Head of caudate nucleus (tissue), 42 donors: Measurements from ENCODE around the gene ERP29.
"Not testable (repeated sequence)": the region's sequence is repeated elsewhere in the genome, so short reads cannot be mapped to it uniquely, and the experiment has no call there.

Experiments used
- DNase-seq, 42 donors: peaks; one replicate each; pipeline versions ENCODE4 v3.0.0 to v3.0.0-alpha.2; 2020 to 2021; ENCODE audit warnings: mixed read lengths in 7 of 42
- intact Hi-C: fragments of 100-400 bp; cut with DNase I; formaldehyde crosslinking; loops from one replicate; pipeline ENCODE4 v1.15.0; 2022

ERP29 gene

GRCh38 chr12:112012775-112013600, at the start of gene ERP29, which contains the start of gene TMEM116:
ERP29 (plus strand) TSS chr12:112013426; CDS start chr12:112013466, 40 bp downstream.
TMEM116 (minus strand) TSS chr12:112013165; CDS start chr12:112005270, 7,895 bp downstream.
- intact Hi-C loops = loop anchor here (5.0 to 10.0 kb wide), 3 partner anchors 92 to 369 kb away; partner anchors contain the start of genes HECTD4, MAPKAPK5 and NAA25
- DNase-seq = peak; percentile 98 to 100 (median 99)

GRCh38 chr12:111964935-111965334, 48.3 kb upstream of the ERP29 start:
- intact Hi-C loops = no loop called here

GRCh38 chr12:111971800-111972199, 41.4 kb upstream of the ERP29 start:
- DNase-seq = no peak
- intact Hi-C loops = no loop called here

More at GRCh38 chr12:111964935-111965334, 48.3 kb upstream of the ERP29 start:
- no peak for DNase-seq

DNA sequence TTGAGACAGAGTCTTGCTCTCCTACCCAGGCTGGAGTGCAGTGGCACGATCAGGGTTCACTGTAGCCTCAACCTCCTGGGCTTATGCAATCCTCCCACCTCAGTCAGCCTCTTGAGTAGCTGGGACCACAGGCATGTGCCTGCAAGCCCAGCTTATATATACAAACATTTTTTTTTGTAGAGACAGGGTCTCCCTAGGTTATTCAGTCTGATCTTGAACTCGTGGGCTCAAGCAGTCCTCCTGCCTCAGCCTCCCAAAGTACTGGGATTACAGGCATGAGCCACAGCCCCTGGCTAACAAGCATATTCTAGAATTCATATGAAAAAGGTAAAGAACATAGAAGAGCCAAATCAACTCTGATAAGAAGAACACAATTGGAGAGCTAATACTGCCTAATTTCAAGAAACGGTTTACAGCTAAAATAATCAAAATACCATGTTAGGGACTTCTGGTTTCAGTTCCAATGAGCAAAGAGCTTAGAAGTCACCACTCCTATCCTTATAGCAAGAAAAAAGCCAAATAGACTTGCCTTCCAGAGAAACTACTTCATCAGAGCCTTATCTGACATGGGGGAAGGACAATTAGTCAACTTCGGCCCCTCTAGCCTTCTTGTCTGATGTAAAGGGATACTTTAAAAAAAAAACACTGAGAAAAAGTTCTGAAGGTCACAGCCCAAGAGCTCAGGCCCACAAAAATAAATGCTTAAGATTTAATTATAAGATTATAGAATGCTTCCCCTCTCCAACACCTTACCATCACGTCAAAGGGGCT, 37.9 kb upstream of the ERP29 start:
- no peak for DNase-seq
- intact Hi-C loops = no loop called here

DNA sequence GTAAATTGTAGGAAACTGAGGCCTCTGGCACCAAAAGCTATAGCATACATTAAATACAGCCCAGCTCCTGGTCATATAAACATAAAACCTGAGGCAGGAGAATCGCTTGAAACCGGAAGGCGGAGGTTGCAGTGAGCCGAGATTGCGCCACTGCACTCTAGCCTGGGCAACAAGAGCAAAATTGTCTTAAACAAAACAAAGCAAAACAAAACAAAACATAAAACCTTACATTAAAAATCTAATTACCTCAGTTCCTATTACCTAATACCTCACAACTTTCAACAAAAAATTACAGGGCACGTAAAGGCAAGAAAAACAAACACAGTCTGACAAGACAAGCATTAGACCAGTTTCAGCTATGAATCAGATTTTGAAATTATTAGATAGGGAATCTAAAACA, 36.9 kb upstream of the ERP29 start:
- intact Hi-C loops = no loop called here
- DNase-seq = no peak

GRCh38 chr12:111976860-111977259, 36.4 kb upstream of the ERP29 start:
- no peak for DNase-seq
- intact Hi-C loops = no loop called here

- intact Hi-C loops = no loop called here
- DNase-seq = no peak
Observed at GRCh38 chr12:111978545-111978944, 34.7 kb upstream of the ERP29 start.

DNA sequence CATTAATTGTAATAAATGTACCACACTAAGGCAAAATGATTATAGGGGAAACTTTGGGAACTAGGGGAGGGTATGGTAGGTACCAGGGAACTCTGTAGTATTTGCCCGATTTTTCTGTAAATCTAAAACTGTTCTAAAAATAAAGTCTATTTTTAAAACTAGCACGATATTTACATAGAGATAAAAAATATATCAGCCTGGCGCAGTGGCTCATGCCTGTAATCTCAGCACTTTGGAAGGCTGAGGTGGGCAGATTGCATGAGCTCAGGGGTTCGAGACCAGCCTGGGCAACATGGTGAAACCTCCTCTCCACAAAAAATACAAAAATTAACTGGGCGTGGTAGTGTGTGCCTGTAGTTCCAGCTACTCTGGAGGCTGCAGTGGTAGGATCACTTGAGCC, 32.6 kb upstream of the ERP29 start:
- intact Hi-C loops = no loop called here
- no peak for DNase-seq

- no peak for DNase-seq
- intact Hi-C loops = no loop called here
Observed at GRCh38 chr12:111981987-111982386, 31.2 kb upstream of the ERP29 start.

GRCh38 chr12:111984820-111985219, 28.4 kb upstream of the ERP29 start:
- intact Hi-C loops = no loop called here

GRCh38 chr12:111991535-111991934, 21.7 kb upstream of the ERP29 start:
- intact Hi-C loops = no loop called here
- DNase-seq = no peak

More at GRCh38 chr12:111984820-111985219, 28.4 kb upstream of the ERP29 start:
- DNase-seq = no peak

DNA sequence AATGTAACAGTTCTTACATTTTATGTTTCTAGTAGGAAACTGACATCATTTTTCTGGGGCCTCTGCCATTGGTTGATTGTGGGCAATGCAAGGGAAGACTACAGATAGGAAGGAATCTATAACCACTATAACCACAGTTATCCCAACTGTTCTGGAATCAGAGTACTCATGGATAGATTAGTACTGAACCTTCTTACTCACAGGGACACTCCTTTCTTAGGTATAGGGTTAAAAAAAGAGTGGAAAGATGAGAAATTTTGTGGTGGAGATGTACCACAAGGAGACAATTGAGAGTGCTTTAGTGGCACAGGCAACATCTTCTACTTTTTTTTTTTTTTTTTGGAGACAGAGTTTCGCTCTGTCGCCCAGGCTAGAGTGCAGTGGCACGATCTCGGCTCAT, 21.3 kb upstream of the ERP29 start:
- intact Hi-C loops = no loop called here
- no peak for DNase-seq

- intact Hi-C loops = no loop called here
- no peak for DNase-seq
Observed at GRCh38 chr12:111992464-111992863, 20.8 kb upstream of the ERP29 start.

- no peak for DNase-seq
- intact Hi-C loops = no loop called here
Observed at GRCh38 chr12:111993292-111994150, 19.7 kb upstream of the ERP29 start.

GRCh38 chr12:111994211-111995111, 18.8 kb upstream of the ERP29 start:
- DNase-seq, intact Hi-C loops: not testable (repeated sequence)

DNA sequence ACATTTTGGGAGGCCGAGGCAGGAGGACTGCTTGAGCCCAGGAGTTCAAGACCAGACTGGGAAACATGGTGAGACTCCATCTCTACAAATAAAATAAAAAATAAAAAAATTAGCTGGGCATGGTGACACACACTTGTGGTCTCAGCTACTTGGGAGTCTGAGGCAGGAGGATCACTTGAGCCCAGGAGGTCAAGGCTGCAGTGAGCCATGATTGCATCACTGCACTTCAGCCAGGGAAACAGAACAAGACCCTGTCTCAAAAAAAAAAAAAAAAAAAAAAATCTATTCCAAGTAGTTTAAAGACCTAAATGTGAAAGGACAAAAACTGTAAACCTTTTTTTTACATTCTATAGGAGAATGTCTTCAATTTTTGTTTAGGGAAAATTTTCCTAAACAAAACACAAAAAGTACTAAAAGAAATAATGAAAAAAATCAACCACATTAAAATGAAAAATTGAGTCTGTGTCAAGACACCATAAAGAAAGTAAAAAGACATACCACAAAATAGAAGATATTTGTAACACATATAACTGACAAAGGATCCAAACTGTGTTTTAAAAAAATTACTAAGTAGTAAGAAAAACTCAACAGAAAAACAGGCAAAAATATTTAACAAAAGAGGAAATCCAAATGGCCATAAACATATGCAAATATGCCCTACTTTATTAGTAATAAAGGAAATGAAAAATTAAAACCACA, 17.3 kb upstream of the ERP29 start:
- DNase-seq = no peak
- intact Hi-C loops = no loop called here

- DNase-seq = no peak
- intact Hi-C loops = no loop called here
Observed at GRCh38 chr12:111997300-111997699, 15.9 kb upstream of the ERP29 start.

- DNase-seq = no peak
- intact Hi-C loops = no loop called here
Observed at GRCh38 chr12:111998015-111998414, 15.2 kb upstream of the ERP29 start.
